Activated naive CD8-positive, alpha-beta T cell treated with anti-CD3 and anti-CD28 coated beads, Interleukin-2, amount 50 U/mL, for 24 hours (primary cell): ENCODE measurements around the gene DAP.

Source experiments
- ATAC-seq: fragments of 150-1000 bp; cut with Tn5 transposase; one replicate; pipeline ENCODE4 v1.10.0; 2021
- DNase-seq: peaks from one replicate; pipeline ENCODE4 v3.0.0; 2021
- H3K27ac Mint-ChIP-seq: one replicate; pipeline ENCODE4 v1.8.0; 2021; ENCODE audit warnings: mild to moderate bottlenecking, mixed read lengths
- H3K27me3 Mint-ChIP-seq: one replicate; pipeline ENCODE4 v1.8.0; 2021; ENCODE audit warnings: mixed read lengths
- H3K36me3 Mint-ChIP-seq: one replicate; pipeline ENCODE4 v1.8.0; 2021; ENCODE audit warnings: low read depth, mixed read lengths
- H3K4me1 Mint-ChIP-seq: one replicate; pipeline ENCODE4 v1.8.0; 2021; ENCODE audit warnings: mixed read lengths
- H3K4me3 Mint-ChIP-seq: one replicate; pipeline ENCODE4 v1.8.0; 2021; ENCODE audit warnings: mild to moderate bottlenecking, moderate library complexity, mixed read lengths
- H3K9me3 Mint-ChIP-seq: one replicate; pipeline ENCODE4 v1.8.0; 2021; ENCODE audit warnings: mixed read lengths

Gene DAP

DNA sequence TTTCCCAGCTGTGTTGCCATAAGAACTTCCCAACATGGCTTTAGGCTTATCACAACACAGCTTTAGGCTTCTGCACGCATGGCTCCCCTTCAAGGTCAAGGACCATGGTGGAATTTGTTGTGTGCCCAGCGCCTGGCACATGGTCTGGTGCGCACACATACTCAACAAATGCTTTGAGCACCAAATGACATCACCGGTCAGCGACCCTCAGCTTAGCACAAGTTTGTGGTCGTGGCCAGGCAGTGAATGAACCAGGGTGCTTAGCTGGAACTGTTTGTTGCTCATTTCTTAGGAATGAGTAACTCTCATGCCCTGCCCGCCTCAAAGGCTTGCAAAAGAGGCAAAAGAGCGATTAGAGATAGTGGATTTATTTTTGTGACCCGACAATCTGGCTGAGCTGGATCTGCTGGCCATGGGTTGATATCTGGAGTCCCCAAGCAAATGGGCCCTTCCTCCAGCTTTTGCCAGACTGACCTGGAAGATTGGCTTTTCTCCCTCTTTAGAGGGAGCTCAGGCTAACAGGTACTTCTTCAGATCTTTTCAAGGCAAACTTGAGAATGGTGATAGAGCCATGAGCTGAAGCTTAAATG is 58.9 kb downstream of the DAP start:
- peaks cover 51% of the 10 kb centered on the region for H3K4me1 Mint-ChIP-seq
- no peak overlapping the region for H3K27ac Mint-ChIP-seq
- H3K9me3 Mint-ChIP-seq: no peaks in the 10 kb centered on the region
- no peak overlapping the region for H3K4me3 Mint-ChIP-seq
- peaks cover 10% of the 10 kb centered on the region for H3K36me3 Mint-ChIP-seq
- DNase-seq (no peak), ATAC-seq (no peak)
- H3K27me3 Mint-ChIP-seq: no peaks in the 10 kb centered on the region

GRCh38 chr5:10701567-10702039 is 59.4 kb downstream of the DAP start:
- peak; percentile 60 for DNase-seq
- Mint-ChIP-seq H3K36me3 (peaks cover 10% of the 10 kb centered on the region), H3K4me1 (peaks cover 52% of the 10 kb centered on the region), H3K9me3 (no peaks in the 10 kb centered on the region), H3K4me3 (no peak overlapping the region), H3K27me3 (no peaks in the 10 kb centered on the region), H3K27ac (no peak overlapping the region)
- no peak for ATAC-seq

GRCh38 chr5:10700516-10700915 is 60.5 kb downstream of the DAP start:
- DNase-seq (no peak), ATAC-seq (no peak)
- no peaks in the 10 kb centered on the region for H3K27me3 Mint-ChIP-seq
- H3K36me3 Mint-ChIP-seq: peaks cover 10% of the 10 kb centered on the region
- no peak overlapping the region for H3K27ac Mint-ChIP-seq
- no peak overlapping the region for H3K4me3 Mint-ChIP-seq
- H3K9me3 Mint-ChIP-seq: no peaks in the 10 kb centered on the region
- H3K4me1 Mint-ChIP-seq: peaks cover 56% of the 10 kb centered on the region

DNA sequence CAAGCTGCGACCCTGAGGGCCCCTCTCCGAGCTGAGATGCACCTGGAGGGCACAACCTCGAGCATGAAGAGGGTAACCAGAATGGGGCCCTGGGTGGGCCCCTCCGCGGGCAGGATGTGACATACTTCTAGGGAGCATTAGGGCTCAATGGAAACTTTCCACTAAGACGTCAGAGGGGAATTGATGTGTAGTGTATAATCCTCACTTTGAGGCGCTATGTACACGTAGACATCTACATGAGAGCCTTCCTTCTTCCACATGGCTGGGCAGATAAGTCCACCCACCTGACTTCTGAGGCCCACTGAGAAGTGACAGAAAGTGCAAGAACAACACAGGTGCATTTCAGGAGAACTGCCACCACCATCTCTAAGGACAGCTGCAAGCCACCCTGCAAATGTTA is 61.0 kb downstream of the DAP start:
- Mint-ChIP-seq H3K36me3 (peaks cover 6% of the 10 kb centered on the region), H3K9me3 (no peaks in the 10 kb centered on the region), H3K27me3 (no peaks in the 10 kb centered on the region), H3K27ac (peak overlapping the region; percentile 72), H3K4me1 (peaks cover 53% of the 10 kb centered on the region), H3K4me3 (peak overlapping the region; percentile 6)
- DNase-seq (no peak), ATAC-seq (peak; percentile 50)

- H3K4me1 Mint-ChIP-seq: peaks cover 47% of the 10 kb centered on the region
- H3K27me3 Mint-ChIP-seq: no peaks in the 10 kb centered on the region
- no peak overlapping the region for H3K4me3 Mint-ChIP-seq
- H3K36me3 Mint-ChIP-seq: peaks cover 5% of the 10 kb centered on the region
- no peaks in the 10 kb centered on the region for H3K9me3 Mint-ChIP-seq
- no peak for ATAC-seq
- peak overlapping the region; percentile 72 for H3K27ac Mint-ChIP-seq
- no peak for DNase-seq
Observed at GRCh38 chr5:10699281-10699874, 61.7 kb downstream of the DAP start.

GRCh38 chr5:10695759-10696543 is 65.1 kb downstream of the DAP start:
- Mint-ChIP-seq H3K9me3 (no peaks in the 10 kb centered on the region), H3K36me3 (peaks cover 3% of the 10 kb centered on the region), H3K27me3 (no peaks in the 10 kb centered on the region), H3K4me3 (no peak overlapping the region), H3K27ac (no peak overlapping the region), H3K4me1 (peaks cover 35% of the 10 kb centered on the region)
- no peak for ATAC-seq
- no peak for DNase-seq

- ATAC-seq (no peak), DNase-seq (peak; percentile 35)
- no peak overlapping the region for H3K27ac Mint-ChIP-seq
- peaks cover 2% of the 10 kb centered on the region for H3K36me3 Mint-ChIP-seq
- H3K27me3 Mint-ChIP-seq: no peaks in the 10 kb centered on the region
- peaks cover 32% of the 10 kb centered on the region for H3K4me1 Mint-ChIP-seq
- no peak overlapping the region for H3K4me3 Mint-ChIP-seq
- H3K9me3 Mint-ChIP-seq: no peaks in the 10 kb centered on the region
Observed at GRCh38 chr5:10695055-10695649, 65.9 kb downstream of the DAP start.

DNA sequence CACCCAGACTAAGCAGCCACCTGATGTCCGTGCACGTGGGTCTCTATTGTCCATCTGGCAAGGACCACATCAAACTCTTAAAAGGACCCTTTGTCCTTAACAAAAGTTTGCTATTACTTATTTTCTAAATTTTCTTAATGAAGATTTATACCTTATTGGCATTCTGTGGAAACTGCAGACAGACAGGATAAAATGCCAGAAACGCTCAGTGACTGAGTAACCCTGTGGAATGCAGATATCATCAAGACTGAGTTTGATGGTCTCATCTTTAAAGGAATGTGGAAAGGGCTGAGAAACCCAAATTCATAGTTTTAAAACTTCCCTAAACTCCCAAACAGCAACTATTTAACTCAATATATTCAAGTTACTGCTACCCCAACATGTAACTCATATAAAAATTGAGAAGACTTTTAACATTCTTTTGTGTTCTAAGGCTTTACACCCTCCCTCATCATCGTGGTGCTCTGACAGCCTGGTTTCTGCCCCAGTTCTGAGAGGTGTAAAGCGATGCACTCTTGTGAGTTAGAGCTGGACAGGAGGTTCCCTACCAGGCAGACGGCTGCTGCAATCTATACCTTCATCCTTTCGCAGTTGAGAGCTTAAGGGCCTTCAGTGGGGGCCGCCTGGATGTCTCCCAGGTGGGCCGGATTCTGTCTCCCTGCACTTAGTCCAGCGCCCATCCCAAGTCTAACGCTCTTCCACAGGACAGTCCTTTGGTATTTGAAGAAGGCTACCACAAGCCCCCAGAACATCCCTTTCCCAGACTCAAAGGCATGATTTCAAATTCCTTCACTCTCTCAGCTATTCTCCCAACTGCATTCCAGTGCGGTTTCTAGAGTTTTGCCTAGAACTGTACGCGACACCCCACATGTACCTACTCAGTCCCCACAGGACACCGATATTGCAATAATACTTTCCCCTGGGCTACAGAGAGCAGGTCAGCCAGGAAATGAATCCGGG is 68.9 kb downstream of the DAP start:
- ATAC-seq (no peak), DNase-seq (no peak)
- Mint-ChIP-seq H3K36me3 (peaks cover 7% of the 10 kb centered on the region), H3K27ac (no peak overlapping the region), H3K4me3 (no peak overlapping the region), H3K27me3 (no peaks in the 10 kb centered on the region), H3K9me3 (no peaks in the 10 kb centered on the region), H3K4me1 (peaks cover 15% of the 10 kb centered on the region)

GRCh38 chr5:10690460-10691440 is 70.3 kb downstream of the DAP start:
- peaks cover 4% of the 10 kb centered on the region for H3K4me1 Mint-ChIP-seq
- H3K27ac Mint-ChIP-seq: peak overlapping the region; percentile 1
- DNase-seq: no peak
- H3K27me3 Mint-ChIP-seq: no peaks in the 10 kb centered on the region
- no peak for ATAC-seq
- H3K9me3 Mint-ChIP-seq: no peaks in the 10 kb centered on the region
- peaks cover 7% of the 10 kb centered on the region for H3K36me3 Mint-ChIP-seq
- no peak overlapping the region for H3K4me3 Mint-ChIP-seq

GRCh38 chr5:10689391-10690081 is 71.5 kb downstream of the DAP start:
- no peak overlapping the region for H3K27ac Mint-ChIP-seq
- DNase-seq (peak; percentile 44), ATAC-seq (peak; percentile 67)
- H3K27me3 Mint-ChIP-seq: no peaks in the 10 kb centered on the region
- H3K36me3 Mint-ChIP-seq: peaks cover 8% of the 10 kb centered on the region
- no peak overlapping the region for H3K4me3 Mint-ChIP-seq
- H3K9me3 Mint-ChIP-seq: no peaks in the 10 kb centered on the region
- H3K4me1 Mint-ChIP-seq: peaks cover 8% of the 10 kb centered on the region

- Mint-ChIP-seq H3K4me3 (no peak overlapping the region), H3K27me3 (no peaks in the 10 kb centered on the region), H3K4me1 (peaks cover 8% of the 10 kb centered on the region), H3K9me3 (no peaks in the 10 kb centered on the region), H3K27ac (no peak overlapping the region), H3K36me3 (peaks cover 8% of the 10 kb centered on the region)
- ATAC-seq (no peak), DNase-seq (no peak)
Observed at GRCh38 chr5:10688651-10689171, 72.3 kb downstream of the DAP start.

- peaks cover 16% of the 10 kb centered on the region for H3K36me3 Mint-ChIP-seq
- DNase-seq (no peak), ATAC-seq (no peak)
- H3K4me3 Mint-ChIP-seq: no peak overlapping the region
- peaks cover 8% of the 10 kb centered on the region for H3K4me1 Mint-ChIP-seq
- H3K27me3 Mint-ChIP-seq: no peaks in the 10 kb centered on the region
- H3K9me3 Mint-ChIP-seq: no peaks in the 10 kb centered on the region
- no peak overlapping the region for H3K27ac Mint-ChIP-seq
Observed at GRCh38 chr5:10686890-10687289, 74.1 kb downstream of the DAP start.
